H1 (cell line): ENCODE results near the gene TYRP1.

Source experiments
- ATF2 ChIP-seq: IDR thresholded peaks from 2 replicates; pipeline ENCODE4 v1.6.1; 2012; ENCODE audit warnings: low read length, inconsistent platforms
- POLR2A ChIP-seq, 2 experiments: IDR thresholded peaks; 1 replicate in 1 of 2; 2 replicates in 1 of 2; pipeline ENCODE4 v1.6.1; 2011; ENCODE audit warnings: low read depth in 2 of 2, low read length in 2 of 2, mild to moderate bottlenecking in 2 of 2; ENCODE audit errors: control extremely low read depth in 1 of 2
- SP1 ChIP-seq: IDR thresholded peaks from 2 replicates; pipeline ENCODE4 v1.6.1; 2011; ENCODE audit warnings: low read depth, low read length
- TF ChIP-seq, protein P1 (sequence below), 3 experiments: IDR thresholded peaks; 1 replicate in 2 of 3; 2 replicates in 1 of 3; pipeline versions ENCODE4 v1.5.1 to v1.6.1; 2011; ENCODE audit warnings: low read length in 3 of 3, mild to moderate bottlenecking in 3 of 3, inconsistent platforms in 2 of 3, low read depth in 1 of 3, moderate library complexity in 1 of 3; ENCODE audit not compliant: insufficient read depth in 1 of 3; ENCODE audit errors: control extremely low read depth in 1 of 3

- TF ChIP-seq, protein P1, sequence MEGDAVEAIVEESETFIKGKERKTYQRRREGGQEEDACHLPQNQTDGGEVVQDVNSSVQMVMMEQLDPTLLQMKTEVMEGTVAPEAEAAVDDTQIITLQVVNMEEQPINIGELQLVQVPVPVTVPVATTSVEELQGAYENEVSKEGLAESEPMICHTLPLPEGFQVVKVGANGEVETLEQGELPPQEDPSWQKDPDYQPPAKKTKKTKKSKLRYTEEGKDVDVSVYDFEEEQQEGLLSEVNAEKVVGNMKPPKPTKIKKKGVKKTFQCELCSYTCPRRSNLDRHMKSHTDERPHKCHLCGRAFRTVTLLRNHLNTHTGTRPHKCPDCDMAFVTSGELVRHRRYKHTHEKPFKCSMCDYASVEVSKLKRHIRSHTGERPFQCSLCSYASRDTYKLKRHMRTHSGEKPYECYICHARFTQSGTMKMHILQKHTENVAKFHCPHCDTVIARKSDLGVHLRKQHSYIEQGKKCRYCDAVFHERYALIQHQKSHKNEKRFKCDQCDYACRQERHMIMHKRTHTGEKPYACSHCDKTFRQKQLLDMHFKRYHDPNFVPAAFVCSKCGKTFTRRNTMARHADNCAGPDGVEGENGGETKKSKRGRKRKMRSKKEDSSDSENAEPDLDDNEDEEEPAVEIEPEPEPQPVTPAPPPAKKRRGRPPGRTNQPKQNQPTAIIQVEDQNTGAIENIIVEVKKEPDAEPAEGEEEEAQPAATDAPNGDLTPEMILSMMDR (IDR thresholded peaks at IDR 0.05; ENCODE audit: control extremely low read depth in 1 of 3, insufficient read depth in 1 of 3, low read depth in 1 of 3, low read length in 3 of 3), result no peak
- TF ChIP-seq POLR2A (IDR thresholded peaks at IDR 0.05; ENCODE audit: control extremely low read depth in 1 of 2, low read depth in 2 of 2, low read length in 2 of 2) (no peak), ATF2 (no peak), SP1 (no peak)
Observed at GRCh38 chr9:12698266-12698665, 5.1 kb downstream of the TYRP1 start.
